Suprapubic skin (tissue), 4 donors: ENCODE results near the gene EPS8.

Source experiments
- CTCF ChIP-seq, 2 donors: fragments of 200-600 bp in 1 of 2; fragments of 450-650 bp in 1 of 2; sonication (generic) in 1 of 2; IDR thresholded peaks; one replicate each; pipeline ENCODE4 v1.5.1; 2016 to 2019; ENCODE audit warnings: antibody characterized with exemption in 2 of 2, mild to moderate bottlenecking in 1 of 2, moderate library complexity in 1 of 2
- EP300 ChIP-seq: sonication (generic); formaldehyde crosslinking; IDR thresholded peaks from one replicate; pipeline ENCODE4 v1.6.1; 2017; ENCODE audit warnings: antibody characterized with exemption
- POLR2A ChIP-seq, 2 donors: fragments of 450-650 bp; IDR thresholded peaks; one replicate each; pipeline ENCODE4 v1.6.1; 2017; ENCODE audit warnings: antibody characterized with exemption in 2 of 2, mild to moderate bottlenecking in 2 of 2, moderate library complexity in 2 of 2
- POLR2AphosphoS5 ChIP-seq, 3 donors: sonication (generic); formaldehyde crosslinking; IDR thresholded peaks; one replicate each; pipeline ENCODE4 v1.6.1; 2017; ENCODE audit warnings: antibody characterized with exemption in 3 of 3

- TF ChIP-seq POLR2AphosphoS5 (IDR thresholded peaks at IDR 0.05) (no peak), CTCF (IDR thresholded peaks at IDR 0.05) (no peak), POLR2A (IDR thresholded peaks at IDR 0.05) (no peak), EP300 (no peak)
These were observed 104.1 kb downstream of the EPS8 start for GRCh38 chr12:15684896-15685658.
